Loucy (cell line): Measurements from ENCODE around the gene CRHR2.

Experiments used
- CTCF ChIP-seq: fragments of 200-600 bp; sonication (generic); conservative IDR thresholded peaks from 2 replicates; pipeline ENCODE4 v1.5.1; 2014; ENCODE audit warnings: mild to moderate bottlenecking, antibody characterized with exemption, low read length
- EZH2phosphoT487 ChIP-seq: fragments of 200-600 bp; IDR thresholded peaks from 2 replicates; pipeline ENCODE4 v1.6.1; 2018; ENCODE audit warnings: antibody characterized with exemption, mild to moderate bottlenecking, moderate library complexity, borderline replicate concordance

GRCh38 chr7:30714129-30714528 is 31.9 kb upstream of the CRHR2 start:
- no peak for TF ChIP-seq CTCF
- TF ChIP-seq EZH2phosphoT487, result no peak
